ENCODE results near the gene SLC25A4.

- TF ChIP-seq SIN3A (IDR thresholded peaks at IDR 0.05; ENCODE audit: borderline replicate concordance, insufficient read depth, low read depth, low read length) (no peak), CTCF (IDR thresholded peaks at IDR 0.05) (no peak), POLR2AphosphoS5 (IDR thresholded peaks at IDR 0.05; ENCODE audit: low read depth, low read length) (no peak)
These were observed 31.0 kb upstream of the SLC25A4 start for GRCh38 chr4:185112104-185112503.
